Gastrocnemius medialis (tissue), 4 donors: Measurements from ENCODE around the gene ANKRD55. TPM values are rescaled to one million over a fixed set of nuclear protein-coding genes. Genes with fewer than 3 reads are reported as not detected.

ENCODE experiments used
- ATAC-seq, 2 donors: fragments of 150-250 bp; one replicate each; pipeline ENCODE4 v1.9.1; 2016
- DNase-seq, 2 donors: peaks; one replicate each; pipeline ENCODE4 v3.0.0-alpha.2; 2019
- H3K27ac ChIP-seq, 4 donors: fragments of 200-600 bp; sonication (generic); 1 replicate in 1 of 4; 2 replicates in 3 of 4; pipeline ENCODE4 v1.5.1; 2016 to 2018; ENCODE audit warnings: mild to moderate bottlenecking in 2 of 4, moderate library complexity in 1 of 4
- H3K27me3 ChIP-seq, 3 donors: fragments of 200-600 bp; sonication (generic) in 2 of 3; 1 replicate in 1 of 3; 2 replicates in 2 of 3; pipeline versions ENCODE4 v1.5.1 to v1.6.0; 2016 to 2019; ENCODE audit warnings: mild to moderate bottlenecking in 1 of 3, moderate library complexity in 1 of 3
- H3K36me3 ChIP-seq, 2 donors: fragments of 200-600 bp; sonication (generic) in 1 of 2; one replicate each; pipeline ENCODE4 v1.5.1; 2017 to 2018
- H3K4me1 ChIP-seq, 2 donors: fragments of 200-600 bp; sonication (generic) in 1 of 2; one replicate each; pipeline ENCODE4 v1.5.1; 2016 to 2017; ENCODE audit warnings: mild to moderate bottlenecking in 2 of 2
- H3K4me3 ChIP-seq, 4 donors: fragments of 200-600 bp; sonication (generic) in 3 of 4; 1 replicate in 1 of 4; 2 replicates in 3 of 4; pipeline ENCODE4 v1.5.1; 2016 to 2019; ENCODE audit warnings: mild to moderate bottlenecking in 2 of 4
- H3K9me3 ChIP-seq, 3 donors: fragments of 200-600 bp; sonication (generic) in 2 of 3; 1 replicate in 1 of 3; 2 replicates in 2 of 3; pipeline ENCODE4 v1.5.1; 2016 to 2019
- CTCF ChIP-seq, 5 experiments: fragments of 450-650 bp in 3 of 5; fragments of 200-600 bp in 2 of 5; sonication (generic) in 2 of 5; IDR thresholded peaks in 4 of 5; conservative IDR thresholded peaks in 1 of 5; 1 replicate in 4 of 5; 2 replicates in 1 of 5; pipeline ENCODE4 v1.5.1; 2016 to 2019; ENCODE audit warnings: antibody characterized with exemption in 5 of 5, mild to moderate bottlenecking in 3 of 5, moderate library complexity in 3 of 5
- POLR2A ChIP-seq, 2 donors: fragments of 450-650 bp; IDR thresholded peaks; one replicate each; pipeline ENCODE4 v1.6.1; 2017; ENCODE audit warnings: antibody characterized with exemption in 2 of 2, mild to moderate bottlenecking in 2 of 2, moderate library complexity in 2 of 2
- in situ Hi-C, 4 donors: fragments of 200-750 bp; cut with MboI; loops; one replicate each; pipeline versions ENCODE4 v1.15.0 to v1.8.0; 2017; ENCODE audit warnings: low sequenced_read_pairs in 4 of 4
- intact Hi-C: fragments of 100-400 bp; cut with DNase I; formaldehyde crosslinking; loops from one replicate; pipeline ENCODE4 v1.15.1; 2023; ENCODE audit warnings: low total_unique reads
- total RNA-seq, 4 donors: library from RNA; depleted of rRNA; stranded (reverse); fragments of >200 nt; gene quantifications; one replicate each; pipeline versions ENCODE4 v1.1.0 to v1.2.3, GENCODE V29; 2016

Gene ANKRD55
- total RNA-seq, 4 donors from 2014 or later, result not detected

GRCh38 chr5:56050551-56051255 lies 182.4 kb downstream of the ANKRD55 start:
- Histone ChIP-seq H3K27me3 (no peaks in the 10 kb centered on the region), H3K36me3 (no peaks in the 10 kb centered on the region), H3K4me1 (no peaks in the 10 kb centered on the region), H3K27ac (peak overlapping the region in 3 of 4 donors; percentile 10 to 64 (median 23)), H3K9me3 (no peaks in the 10 kb centered on the region), H3K4me3 (no peak overlapping the region)
- no peak for TF ChIP-seq POLR2A (IDR thresholded peaks at IDR 0.05)
- TF ChIP-seq CTCF (IDR thresholded peaks at IDR 0.05 in 4 of 5, conservative IDR thresholded peaks at IDR 0.05 in 1 of 5), result no peak
- in situ Hi-C loops (no loop called here), intact Hi-C loops (no loop called here)
- ATAC-seq, result peak; percentile 60
- no peak for DNase-seq

Other genes with a start within 250 kb of the ANKRD55 start
- 100 to 1,000 TPM; 128 to 228 (median 167) TPM for gene IL6ST, start 238.4 kb downstream of the ANKRD55 start, total RNA-seq